ENCODE data around the gene CDIP1. TPM values are rescaled to one million over a fixed set of nuclear protein-coding genes. Genes with fewer than 3 reads are reported as not detected.

Gene CDIP1
- total RNA-seq, 3 donors from 2014 or later (not counting 1 experiment from before 2014, with no cell fraction given): 35.2 to 49.2 (median 37.9) TPM

DNA sequence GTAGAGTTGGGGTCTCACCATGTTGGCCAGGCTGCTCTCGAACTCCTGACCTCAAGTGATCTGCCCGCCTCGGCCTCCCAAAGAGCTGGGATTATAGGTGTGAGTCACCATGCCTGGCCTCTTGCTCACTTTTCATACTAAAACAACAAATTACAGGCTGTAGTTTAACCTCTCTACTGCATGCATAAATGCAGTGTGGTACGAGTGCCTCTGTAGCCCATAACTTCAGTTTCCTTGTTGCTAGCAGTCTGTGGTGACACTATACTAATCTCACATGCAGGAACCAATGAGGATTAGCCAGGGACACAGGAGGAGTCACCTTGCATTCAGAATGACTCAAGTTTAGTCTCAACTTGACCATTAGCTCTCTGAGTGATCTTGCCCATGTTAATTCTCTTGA lies 42.3 kb downstream of the CDIP1 start:
- DNase-seq (no peak), ATAC-seq (no peak)
- H3K27me3 Mint-ChIP-seq (ENCODE audit: low read depth in 2 of 2): no peaks in the 10 kb centered on the region
- peaks cover 10% of the 10 kb centered on the region for H3K4me1 ChIP-seq (ENCODE audit: control insufficient read depth, insufficient read depth, low read length)
- WGBS (ENCODE audit: insufficient coverage): 91% methylated on average over 4 of the region's 4 CpGs
- H3K4me3 ChIP-seq (ENCODE audit: low read length): no peak overlapping the region
- H3K9me3 ChIP-seq (ENCODE audit: control insufficient read depth, insufficient read depth, low read length): no peaks in the 10 kb centered on the region
- peak overlapping the region; percentile 78 to 88 for H3K27ac Mint-ChIP-seq
- no peaks in the 10 kb centered on the region for H3K27me3 ChIP-seq (ENCODE audit: control insufficient read depth, insufficient read depth, low read length)
- TF ChIP-seq, protein P1, sequence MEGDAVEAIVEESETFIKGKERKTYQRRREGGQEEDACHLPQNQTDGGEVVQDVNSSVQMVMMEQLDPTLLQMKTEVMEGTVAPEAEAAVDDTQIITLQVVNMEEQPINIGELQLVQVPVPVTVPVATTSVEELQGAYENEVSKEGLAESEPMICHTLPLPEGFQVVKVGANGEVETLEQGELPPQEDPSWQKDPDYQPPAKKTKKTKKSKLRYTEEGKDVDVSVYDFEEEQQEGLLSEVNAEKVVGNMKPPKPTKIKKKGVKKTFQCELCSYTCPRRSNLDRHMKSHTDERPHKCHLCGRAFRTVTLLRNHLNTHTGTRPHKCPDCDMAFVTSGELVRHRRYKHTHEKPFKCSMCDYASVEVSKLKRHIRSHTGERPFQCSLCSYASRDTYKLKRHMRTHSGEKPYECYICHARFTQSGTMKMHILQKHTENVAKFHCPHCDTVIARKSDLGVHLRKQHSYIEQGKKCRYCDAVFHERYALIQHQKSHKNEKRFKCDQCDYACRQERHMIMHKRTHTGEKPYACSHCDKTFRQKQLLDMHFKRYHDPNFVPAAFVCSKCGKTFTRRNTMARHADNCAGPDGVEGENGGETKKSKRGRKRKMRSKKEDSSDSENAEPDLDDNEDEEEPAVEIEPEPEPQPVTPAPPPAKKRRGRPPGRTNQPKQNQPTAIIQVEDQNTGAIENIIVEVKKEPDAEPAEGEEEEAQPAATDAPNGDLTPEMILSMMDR (IDR thresholded peaks at IDR 0.05): no peak
- peaks cover 57 to 64% of the 10 kb centered on the region in 2 donors for H3K4me1 Mint-ChIP-seq
- H3K27ac ChIP-seq (ENCODE audit: low read length): no peak overlapping the region
- H3K9me3 Mint-ChIP-seq: no peaks in the 10 kb centered on the region
- H3K36me3 Mint-ChIP-seq: no peaks in the 10 kb centered on the region
- H3K36me3 ChIP-seq (ENCODE audit: control insufficient read depth, insufficient read depth, low read length): peaks cover 16% of the 10 kb centered on the region
- no peak overlapping the region for H3K4me3 Mint-ChIP-seq
- intact Hi-C loops (cut with micrococcal nuclease): no loop called here

DNA sequence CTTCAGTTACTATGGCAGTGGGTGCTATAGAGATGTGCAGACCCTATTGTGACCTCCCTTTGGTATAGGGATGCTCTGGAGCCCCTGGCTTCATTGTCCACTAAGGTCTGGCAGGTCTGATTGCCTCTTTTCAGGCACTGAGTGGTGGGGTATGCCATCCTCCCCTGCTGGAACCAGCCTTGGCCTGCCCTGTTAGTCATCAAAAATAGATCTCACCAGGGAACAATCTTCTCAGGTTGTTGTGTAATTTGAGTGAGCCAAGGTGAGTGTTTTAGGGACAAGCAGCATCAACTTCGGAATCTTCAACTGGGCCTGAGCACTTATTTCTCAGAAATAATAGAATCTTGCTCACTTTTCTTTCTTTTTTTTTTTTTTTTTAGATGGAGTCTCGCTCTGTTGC lies 42.8 kb downstream of the CDIP1 start:
- DNase-seq: no peak
- 100% methylated on average over 2 of the region's 2 CpGs for WGBS (ENCODE audit: insufficient coverage)
- no peaks in the 10 kb centered on the region for H3K9me3 Mint-ChIP-seq
- H3K27ac Mint-ChIP-seq: peak overlapping the region; percentile 78 to 88
- H3K4me3 Mint-ChIP-seq: no peak overlapping the region
- Histone ChIP-seq H3K27me3 (ENCODE audit: control insufficient read depth, insufficient read depth, low read length) (no peaks in the 10 kb centered on the region), H3K36me3 (ENCODE audit: control insufficient read depth, insufficient read depth, low read length) (peaks cover 17% of the 10 kb centered on the region), H3K9me3 (ENCODE audit: control insufficient read depth, insufficient read depth, low read length) (no peaks in the 10 kb centered on the region), H3K27ac (ENCODE audit: low read length) (no peak overlapping the region), H3K4me3 (ENCODE audit: low read length) (no peak overlapping the region), H3K4me1 (ENCODE audit: control insufficient read depth, insufficient read depth, low read length) (peaks cover 10% of the 10 kb centered on the region)
- H3K27me3 Mint-ChIP-seq (ENCODE audit: low read depth in 2 of 2): no peaks in the 10 kb centered on the region
- H3K4me1 Mint-ChIP-seq: peaks cover 57 to 63% of the 10 kb centered on the region in 2 donors
- TF ChIP-seq, protein P1 (IDR thresholded peaks at IDR 0.05): no peak
- H3K36me3 Mint-ChIP-seq: no peaks in the 10 kb centered on the region
- ATAC-seq: no peak
- intact Hi-C loops (cut with micrococcal nuclease): no loop called here

DNA sequence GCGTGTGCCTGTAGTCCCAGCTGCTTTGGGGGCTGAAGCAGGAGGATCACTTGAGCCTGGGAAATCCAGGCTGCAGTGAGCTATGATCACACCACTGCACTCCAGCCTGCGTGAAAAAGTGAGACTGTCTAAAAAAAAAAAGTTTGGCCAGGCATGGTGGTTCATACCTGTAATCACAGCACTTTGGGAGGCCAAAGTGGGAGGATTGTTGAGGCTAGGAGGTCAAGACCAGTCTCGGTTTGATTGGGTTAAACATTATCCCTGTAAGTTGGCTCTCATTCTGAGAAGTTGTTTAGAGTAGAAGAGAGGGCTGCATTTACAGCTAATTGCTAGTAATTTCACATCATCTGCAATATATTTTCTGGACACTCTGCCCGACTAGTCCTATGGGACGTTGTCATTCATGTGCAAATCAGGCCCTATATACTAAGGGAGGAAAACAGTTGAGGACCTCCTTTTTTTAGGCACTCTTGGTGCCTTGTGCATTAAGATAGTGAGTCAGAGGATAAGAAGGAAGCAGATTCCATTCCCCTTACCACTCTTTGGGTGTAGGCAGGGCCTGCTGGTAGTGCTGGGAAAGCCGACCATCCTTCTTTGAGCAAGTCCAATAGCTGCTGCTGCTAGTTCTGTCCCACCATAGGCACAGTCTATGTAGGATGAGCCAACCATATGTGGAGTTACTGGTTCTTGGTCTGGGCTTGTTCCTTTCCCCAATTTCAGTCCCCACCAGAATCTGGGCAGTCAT lies 43.7 kb downstream of the CDIP1 start:
- Histone ChIP-seq H3K4me1 (ENCODE audit: control insufficient read depth, insufficient read depth, low read length) (peaks cover 13% of the 10 kb centered on the region), H3K27ac (ENCODE audit: low read length) (no peak overlapping the region), H3K9me3 (ENCODE audit: control insufficient read depth, insufficient read depth, low read length) (no peaks in the 10 kb centered on the region), H3K27me3 (ENCODE audit: control insufficient read depth, insufficient read depth, low read length) (no peaks in the 10 kb centered on the region), H3K36me3 (ENCODE audit: control insufficient read depth, insufficient read depth, low read length) (peaks cover 25% of the 10 kb centered on the region), H3K4me3 (ENCODE audit: low read length) (no peak overlapping the region)
- intact Hi-C loops (cut with micrococcal nuclease): no loop called here
- H3K36me3 Mint-ChIP-seq: no peaks in the 10 kb centered on the region
- no peaks in the 10 kb centered on the region for H3K27me3 Mint-ChIP-seq (ENCODE audit: low read depth in 2 of 2)
- TF ChIP-seq, protein P1 (IDR thresholded peaks at IDR 0.05): no peak
- H3K4me1 Mint-ChIP-seq: peaks cover 57 to 64% of the 10 kb centered on the region in 2 donors
- peak overlapping the region; percentile 42 for H3K4me3 Mint-ChIP-seq
- DNase-seq (no peak), ATAC-seq (no peak)
- no peaks in the 10 kb centered on the region for H3K9me3 Mint-ChIP-seq
- peak overlapping the region; percentile 78 to 88 for H3K27ac Mint-ChIP-seq
- 94% methylated on average over 6 of the region's 6 CpGs for WGBS (ENCODE audit: insufficient coverage)

DNA sequence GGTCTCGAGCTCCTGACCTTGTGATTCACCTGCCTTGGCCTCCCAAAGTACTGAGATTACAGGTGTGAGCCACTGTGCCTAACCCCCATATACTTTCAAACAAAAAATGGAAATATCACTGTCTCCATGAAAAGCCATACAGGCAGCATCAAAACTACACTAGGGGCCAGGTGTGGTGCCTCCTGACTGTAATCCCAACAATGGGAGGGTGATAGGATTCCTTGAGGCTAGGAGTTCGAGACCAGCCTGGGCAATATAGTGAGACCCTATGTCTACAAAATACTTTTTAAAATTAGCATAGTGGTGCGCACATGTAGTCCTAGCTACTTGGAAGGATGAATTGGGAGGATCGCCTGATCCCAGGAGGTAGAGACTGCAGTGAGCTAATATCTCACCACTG lies 46.7 kb downstream of the CDIP1 start:
- 91% methylated on average over 2 of the region's 4 CpGs for WGBS (ENCODE audit: insufficient coverage)
- Mint-ChIP-seq H3K27me3 (ENCODE audit: low read depth in 2 of 2) (no peaks in the 10 kb centered on the region), H3K4me3 (no peak overlapping the region), H3K9me3 (no peaks in the 10 kb centered on the region), H3K36me3 (no peaks in the 10 kb centered on the region), H3K27ac (peak overlapping the region; percentile 38 to 92), H3K4me1 (peaks cover 62 to 63% of the 10 kb centered on the region in 2 donors)
- ATAC-seq (no peak), DNase-seq (no peak)
- Histone ChIP-seq H3K4me1 (ENCODE audit: control insufficient read depth, insufficient read depth, low read length) (peaks cover 37% of the 10 kb centered on the region), H3K9me3 (ENCODE audit: control insufficient read depth, insufficient read depth, low read length) (no peaks in the 10 kb centered on the region), H3K36me3 (ENCODE audit: control insufficient read depth, insufficient read depth, low read length) (peaks cover 23% of the 10 kb centered on the region), H3K27ac (ENCODE audit: low read length) (no peak overlapping the region), H3K27me3 (ENCODE audit: control insufficient read depth, insufficient read depth, low read length) (no peaks in the 10 kb centered on the region), H3K4me3 (ENCODE audit: low read length) (no peak overlapping the region)
- TF ChIP-seq, protein P1 (IDR thresholded peaks at IDR 0.05): no peak
- intact Hi-C loops (cut with micrococcal nuclease): no loop called here
